Activated CD8-positive, alpha-beta T cell treated with anti-CD3 and anti-CD28 coated beads, Interleukin-2, amount 10 ng/mL, durations not matched to agents 7 days and 5 days (primary cell): ENCODE measurements around the gene P2RX1. TPM values are rescaled to one million over a fixed set of nuclear protein-coding genes. Genes with fewer than 3 reads are reported as not detected.

Experiments used
- ATAC-seq: fragments of 150-1000 bp; cut with Tn5 transposase; one replicate; pipeline ENCODE4 v1.10.0; 2021; ENCODE audit warnings: moderate library complexity
- CTCF ChIA-PET: fragments of 350-600 bp; sonication (Branson Sonifier 250); formaldehyde crosslinking; loops from one replicate; lab custom pipeline; 2021; ENCODE audit warnings: antibody characterized with exemption; lab: Charles Lee
- POLR2A ChIA-PET: fragments of 350-600 bp; sonication (Branson Sonifier 250); formaldehyde crosslinking; loops from one replicate; lab custom pipeline; 2021; ENCODE audit warnings: antibody characterized with exemption; lab: Charles Lee
- DNase-seq: peaks from one replicate; pipeline ENCODE4 v3.0.0-alpha.2; 2020
- H3K27ac Mint-ChIP-seq: one replicate; pipeline ENCODE4 v1.8.0; 2021; ENCODE audit warnings: mild to moderate bottlenecking, mixed read lengths
- H3K27me3 Mint-ChIP-seq: one replicate; pipeline ENCODE4 v1.8.0; 2021; ENCODE audit warnings: low read depth, mixed read lengths
- H3K36me3 Mint-ChIP-seq: one replicate; pipeline ENCODE4 v1.8.0; 2021; ENCODE audit warnings: low read depth, mixed read lengths
- H3K4me1 Mint-ChIP-seq: one replicate; pipeline ENCODE4 v1.8.0; 2021; ENCODE audit warnings: low read depth, mixed read lengths
- H3K4me3 Mint-ChIP-seq: one replicate; pipeline ENCODE4 v1.8.0; 2021; ENCODE audit warnings: mild to moderate bottlenecking, mixed read lengths
- H3K9me3 Mint-ChIP-seq: one replicate; pipeline ENCODE4 v1.8.0; 2022; ENCODE audit warnings: mixed read lengths; ENCODE audit not compliant: insufficient read depth
- total RNA-seq, 2 experiments: library from RNA; stranded (reverse); gene quantifications; one replicate each; pipeline ENCODE4 v1.2.3, GENCODE V29; 2021

The P2RX1 gene
- total RNA-seq, 2 experiments from 2014 or later, result 1.1 TPM

DNA sequence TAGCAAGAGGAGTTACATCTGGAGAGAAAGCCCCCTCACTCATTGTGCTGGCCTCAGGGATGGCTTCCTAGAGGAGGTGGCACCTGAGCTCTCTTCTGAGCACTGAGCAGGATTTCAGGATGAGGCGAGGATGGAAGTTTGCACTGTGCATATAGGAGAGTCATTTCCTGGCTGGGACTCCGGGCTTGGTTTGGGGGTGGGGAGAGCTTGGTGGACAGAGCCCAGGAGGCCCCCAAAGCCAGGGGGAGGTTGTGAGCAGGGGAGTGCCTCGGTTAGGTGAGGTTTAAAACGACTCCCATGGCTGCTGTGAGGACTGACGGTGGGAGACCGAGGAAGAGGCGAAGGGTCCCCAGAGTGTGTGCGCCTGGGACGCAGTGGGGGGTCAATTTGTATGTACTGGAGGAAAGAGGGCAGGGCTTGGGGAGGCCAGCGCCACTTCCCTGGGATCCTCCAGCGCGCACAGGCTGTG lies 24.6 kb downstream of the P2RX1 start:
- peak overlapping the region; percentile 79 for H3K4me3 Mint-ChIP-seq
- H3K4me1 Mint-ChIP-seq, result peaks cover 38% of the 10 kb centered on the region
- CTCF ChIA-PET, result no interaction called here
- H3K27me3 Mint-ChIP-seq, result peaks cover 2% of the 10 kb centered on the region
- POLR2A ChIA-PET, result no interaction called here
- ATAC-seq (no peak), DNase-seq (no peak)
- H3K9me3 Mint-ChIP-seq, result no peaks in the 10 kb centered on the region
- no peaks in the 10 kb centered on the region for H3K36me3 Mint-ChIP-seq
- H3K27ac Mint-ChIP-seq, result no peak overlapping the region

DNA sequence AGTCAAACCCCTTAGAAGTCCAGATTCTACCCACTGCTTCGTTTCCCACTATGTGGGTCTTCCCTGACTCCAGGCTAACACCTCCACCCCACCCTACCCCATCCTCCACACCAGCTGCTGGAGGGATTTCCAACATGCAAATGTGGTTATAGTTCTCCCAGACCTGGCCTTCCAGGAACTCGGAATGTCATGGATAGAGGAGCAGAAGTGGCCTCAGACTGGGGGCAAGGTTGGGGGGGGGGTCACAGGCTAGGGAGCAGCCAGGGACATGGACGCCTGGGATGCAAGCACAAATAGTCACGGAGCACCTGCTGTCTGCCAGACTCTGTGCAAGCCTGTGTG lies 25.4 kb downstream of the P2RX1 start:
- Mint-ChIP-seq H3K4me3 (no peak overlapping the region), H3K27ac (no peak overlapping the region), H3K9me3 (no peaks in the 10 kb centered on the region), H3K4me1 (peaks cover 47% of the 10 kb centered on the region), H3K36me3 (no peaks in the 10 kb centered on the region), H3K27me3 (peaks cover 2% of the 10 kb centered on the region)
- ChIA-PET CTCF (interaction anchor here (1.3 kb wide), 1 partner anchor 27 kb away, joined by 5 read pairs; no protein-coding TSS in a partner anchor), POLR2A (interaction anchor here (1.1 kb wide), 1 partner anchor 44 kb away, joined by 3 read pairs; the partner anchor contains the start of gene NCBP3)
- ATAC-seq (no peak), DNase-seq (no peak)

DNA sequence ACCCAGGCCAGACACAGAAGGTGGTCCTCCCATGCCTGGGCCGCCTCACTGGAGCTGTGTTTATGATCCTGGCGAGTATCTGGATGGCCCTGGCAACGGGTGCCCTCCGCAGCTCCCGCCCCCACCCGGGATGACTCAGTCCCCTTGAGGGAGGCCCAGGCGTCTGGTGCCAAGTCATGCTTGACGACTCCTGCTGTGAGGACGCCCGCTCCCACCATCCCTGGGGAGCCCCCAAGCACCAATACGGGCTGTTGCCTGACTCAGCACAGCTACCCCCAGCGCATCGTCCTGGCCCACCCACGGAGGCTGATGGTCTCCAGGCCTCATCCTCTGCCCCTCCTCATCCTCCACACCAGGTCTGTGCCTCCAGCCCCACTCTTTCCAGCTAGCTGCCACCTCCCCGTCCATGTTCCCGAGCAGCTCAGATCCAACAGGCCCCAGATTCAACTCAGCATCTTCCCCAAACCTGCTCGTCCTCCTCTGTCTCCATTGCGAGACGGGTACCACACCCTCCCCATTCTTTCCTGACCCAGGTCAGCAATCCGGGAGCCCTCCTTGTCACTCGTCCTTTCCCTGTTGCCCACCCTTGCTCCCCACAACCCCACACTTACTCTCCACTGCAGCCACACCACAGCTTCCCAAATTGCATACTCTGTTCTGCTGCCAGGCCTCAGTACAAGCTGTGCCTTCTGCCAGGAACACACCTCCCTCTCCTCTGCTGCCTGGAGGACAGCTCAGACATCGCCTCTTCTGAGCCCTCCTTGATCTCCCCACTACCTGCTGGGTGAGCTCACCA lies 26.0 kb downstream of the P2RX1 start:
- no peak for DNase-seq
- no peak overlapping the region for H3K27ac Mint-ChIP-seq
- peaks cover 47% of the 10 kb centered on the region for H3K4me1 Mint-ChIP-seq

DNA sequence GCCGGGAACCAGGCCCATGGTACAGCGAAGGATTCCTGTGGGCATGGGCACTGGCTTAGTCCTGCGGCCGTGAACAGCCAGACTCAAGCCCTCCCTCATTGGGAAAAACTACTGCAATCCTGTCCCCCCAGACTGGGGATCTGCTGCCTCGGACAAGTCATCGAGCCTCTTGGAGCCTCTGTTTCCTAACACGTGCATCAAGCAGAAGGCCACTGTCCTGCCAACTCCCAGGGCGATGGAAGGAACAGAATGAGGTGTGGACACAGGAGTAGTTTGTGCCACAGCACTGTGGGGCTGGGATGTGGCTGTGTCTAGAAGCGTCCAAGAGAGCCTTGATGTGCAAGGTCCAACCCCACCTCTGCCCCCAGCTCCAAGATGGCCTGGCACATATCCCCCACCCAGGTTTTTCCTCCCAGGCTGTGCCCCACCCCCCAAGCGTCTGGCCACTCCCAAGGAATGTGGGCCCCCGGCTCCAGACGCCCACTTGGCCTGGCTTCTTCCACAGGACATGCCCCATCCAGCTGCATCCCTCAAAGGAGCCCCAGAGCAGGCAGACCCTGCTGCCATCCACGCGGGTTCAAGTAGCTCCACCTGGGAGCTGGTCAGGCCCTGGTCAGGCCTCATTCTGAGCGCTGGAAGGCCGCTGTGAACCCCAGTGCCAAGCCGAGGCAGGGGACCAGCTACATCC lies 26.8 kb downstream of the P2RX1 start:
- ChIA-PET CTCF (interaction anchor here (1.3 kb wide), 1 partner anchor 26 kb away, joined by 5 read pairs; no protein-coding TSS in a partner anchor), POLR2A (interaction anchor here (1.1 kb wide), 1 partner anchor 43 kb away, joined by 3 read pairs; the partner anchor contains the start of gene NCBP3)
- H3K4me1 Mint-ChIP-seq, result peaks cover 45% of the 10 kb centered on the region
- no peaks in the 10 kb centered on the region for H3K9me3 Mint-ChIP-seq
- H3K27ac Mint-ChIP-seq, result no peak overlapping the region
- no peaks in the 10 kb centered on the region for H3K36me3 Mint-ChIP-seq
- no peak overlapping the region for H3K4me3 Mint-ChIP-seq
- H3K27me3 Mint-ChIP-seq, result peaks cover 2% of the 10 kb centered on the region
- DNase-seq (no peak), ATAC-seq (no peak)

More for the DNA sequence above, 26.0 kb downstream of the P2RX1 start:
- no peak for ATAC-seq
- POLR2A ChIA-PET, result interaction anchor here (1.1 kb wide), 1 partner anchor 44 kb away, joined by 3 read pairs; the partner anchor contains the start of gene NCBP3
- CTCF ChIA-PET, result interaction anchor here (1.3 kb wide), 1 partner anchor 27 kb away, joined by 5 read pairs; no protein-coding TSS in a partner anchor
- Mint-ChIP-seq H3K4me3 (no peak overlapping the region), H3K9me3 (no peaks in the 10 kb centered on the region), H3K27me3 (peaks cover 2% of the 10 kb centered on the region), H3K36me3 (no peaks in the 10 kb centered on the region)

DNA sequence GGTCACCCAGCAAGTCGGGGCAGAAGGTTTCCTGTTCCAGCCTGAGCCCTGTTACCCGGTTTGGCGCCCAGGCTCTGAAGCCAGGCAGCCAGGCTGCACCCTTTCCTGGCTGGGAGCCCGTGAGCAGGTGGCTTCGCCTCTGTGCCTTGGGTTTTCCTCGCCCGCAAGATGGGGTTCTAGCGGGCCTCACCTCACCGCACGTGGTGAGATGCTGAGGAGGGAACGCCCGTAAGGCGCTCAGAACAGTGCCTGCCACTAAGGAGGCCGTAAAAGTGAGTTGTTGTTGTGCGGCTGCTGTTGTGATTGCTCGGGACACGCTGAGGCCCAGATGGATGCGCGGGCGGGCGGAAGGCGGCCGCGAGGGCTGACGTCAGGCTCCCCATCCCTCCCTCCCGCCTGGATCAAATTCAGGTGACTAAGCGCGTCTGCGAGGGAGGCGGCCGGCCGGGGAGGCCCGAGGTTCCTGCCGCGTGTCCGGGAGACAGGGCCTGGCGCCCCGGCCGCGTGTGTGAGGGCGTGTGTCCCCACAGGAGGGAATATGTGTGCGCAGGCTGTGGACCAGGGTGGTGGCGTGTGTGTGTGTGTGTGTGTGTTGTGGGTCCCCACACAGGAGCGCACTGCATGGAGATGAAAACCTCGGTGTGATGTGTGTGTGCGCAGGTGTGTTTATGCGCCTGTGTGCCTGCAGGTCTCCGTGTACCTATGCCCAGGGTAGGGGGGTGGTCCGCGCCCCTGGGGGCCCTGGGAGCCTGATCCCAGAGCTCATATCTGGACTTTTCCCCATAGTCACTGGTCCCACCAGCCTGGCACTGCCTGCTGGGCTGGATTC lies 27.7 kb downstream of the P2RX1 start:
- Mint-ChIP-seq H3K4me3 (no peak overlapping the region), H3K36me3 (no peaks in the 10 kb centered on the region), H3K9me3 (no peaks in the 10 kb centered on the region), H3K4me1 (peaks cover 38% of the 10 kb centered on the region), H3K27me3 (peaks cover 2% of the 10 kb centered on the region), H3K27ac (peak overlapping the region; percentile 39)
- no peak for DNase-seq
- ChIA-PET POLR2A (no interaction called here), CTCF (no interaction called here)
- no peak for ATAC-seq

DNA sequence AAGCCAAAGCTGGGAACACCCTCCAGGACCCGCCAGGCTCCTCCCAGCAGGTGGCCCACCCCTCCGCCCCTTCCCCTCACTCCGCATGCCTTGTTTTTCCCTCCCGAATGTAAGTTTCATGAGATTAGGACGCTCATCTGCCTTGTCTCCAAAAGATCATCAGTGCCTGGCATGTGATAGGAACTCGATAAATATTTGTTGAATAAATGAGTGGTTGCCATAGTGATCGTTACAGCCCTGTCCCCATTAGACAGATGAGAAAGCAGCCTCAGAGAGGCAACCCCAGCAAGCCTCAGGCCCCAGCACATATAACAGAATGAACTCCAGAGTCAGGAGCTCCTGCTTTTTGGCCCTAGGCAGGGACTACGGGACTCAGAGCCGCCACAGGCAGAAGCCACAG lies 28.5 kb downstream of the P2RX1 start:
- Mint-ChIP-seq H3K36me3 (peaks cover 2% of the 10 kb centered on the region), H3K9me3 (no peaks in the 10 kb centered on the region), H3K27me3 (peaks cover 2% of the 10 kb centered on the region), H3K4me1 (peaks cover 39% of the 10 kb centered on the region), H3K4me3 (no peak overlapping the region), H3K27ac (peak overlapping the region; percentile 48)
- ChIA-PET POLR2A (no interaction called here), CTCF (no interaction called here)
- DNase-seq (no peak), ATAC-seq (no peak)

DNA sequence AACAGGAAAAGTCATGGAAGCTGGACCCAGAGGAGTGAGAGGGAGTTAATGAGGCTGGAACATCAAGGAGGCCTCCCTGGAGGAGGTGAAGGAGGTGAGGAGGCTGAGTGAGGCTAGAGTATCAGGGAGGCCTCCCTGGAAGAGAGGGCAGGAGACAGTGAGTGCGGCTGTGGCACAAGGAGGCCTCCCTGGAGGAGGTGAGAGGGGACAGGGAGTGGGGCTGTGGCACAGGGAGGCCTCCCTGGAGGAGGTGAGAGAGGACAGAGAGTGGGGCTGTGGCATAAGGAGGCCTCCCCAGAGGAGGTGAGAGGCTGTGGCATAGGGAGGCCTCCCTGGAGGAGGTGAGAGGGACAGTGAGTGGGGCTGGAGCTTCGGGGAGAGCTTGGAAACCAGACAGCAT lies 28.9 kb downstream of the P2RX1 start:
- DNase-seq (no peak), ATAC-seq (no peak)
- Mint-ChIP-seq H3K9me3 (no peaks in the 10 kb centered on the region), H3K4me3 (peak overlapping the region; percentile 53), H3K27me3 (peaks cover 2% of the 10 kb centered on the region), H3K4me1 (peaks cover 43% of the 10 kb centered on the region), H3K27ac (peak overlapping the region; percentile 89), H3K36me3 (peaks cover 2% of the 10 kb centered on the region)
- POLR2A ChIA-PET, result no interaction called here
- CTCF ChIA-PET, result no interaction called here

DNA sequence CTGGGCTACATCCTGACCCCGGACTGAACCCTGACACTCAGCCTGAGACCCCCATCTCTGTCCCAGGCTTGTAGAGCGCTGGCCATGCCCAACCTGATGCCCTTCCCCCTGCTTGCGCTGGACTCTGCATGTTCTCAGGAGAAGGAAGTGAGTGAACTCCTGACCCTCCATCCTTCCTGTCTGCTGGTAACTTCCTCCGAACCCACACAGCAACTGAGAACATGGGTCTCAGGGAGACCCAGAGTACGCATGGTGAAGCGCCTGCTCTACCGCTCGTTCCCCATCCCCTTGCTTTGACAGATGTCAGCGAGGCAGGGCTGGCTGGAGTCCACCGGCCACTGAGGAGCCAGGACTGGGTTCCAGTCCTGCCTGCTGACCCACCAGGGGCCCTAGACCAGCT lies 29.5 kb downstream of the P2RX1 start:
- peak overlapping the region; percentile 53 for H3K4me3 Mint-ChIP-seq
- no peaks in the 10 kb centered on the region for H3K9me3 Mint-ChIP-seq
- H3K4me1 Mint-ChIP-seq, result peaks cover 39% of the 10 kb centered on the region
- CTCF ChIA-PET, result no interaction called here
- peaks cover 2% of the 10 kb centered on the region for H3K27me3 Mint-ChIP-seq
- ATAC-seq, result peak; percentile 56
- DNase-seq, result peak; percentile 44
- peak overlapping the region; percentile 89 for H3K27ac Mint-ChIP-seq
- POLR2A ChIA-PET, result no interaction called here
- H3K36me3 Mint-ChIP-seq, result peaks cover 2% of the 10 kb centered on the region

DNA sequence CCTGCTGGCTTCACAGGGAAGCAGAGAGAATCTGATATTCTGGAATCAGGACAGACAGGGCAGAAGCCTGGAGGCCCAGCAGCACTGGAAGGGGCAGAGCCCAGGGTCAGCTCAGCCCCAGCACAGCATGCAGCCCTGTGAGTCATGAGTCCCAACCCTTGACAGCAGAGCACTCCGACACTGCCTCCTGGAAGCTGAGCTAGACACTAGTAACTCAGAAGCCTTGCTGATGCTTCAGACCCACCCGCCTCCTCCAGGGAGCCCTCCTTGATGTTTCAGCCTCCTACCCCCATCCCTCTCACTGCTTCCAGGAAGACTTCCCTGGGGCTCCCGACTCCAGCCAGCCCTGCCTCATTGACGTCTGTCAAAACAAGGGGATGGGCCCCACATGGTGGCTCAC lies 30.3 kb downstream of the P2RX1 start:
- Mint-ChIP-seq H3K27me3 (no peaks in the 10 kb centered on the region), H3K4me3 (no peak overlapping the region), H3K9me3 (no peaks in the 10 kb centered on the region), H3K27ac (peak overlapping the region; percentile 89), H3K36me3 (peaks cover 2% of the 10 kb centered on the region), H3K4me1 (peaks cover 32% of the 10 kb centered on the region)
- ChIA-PET POLR2A (no interaction called here), CTCF (no interaction called here)
- DNase-seq, result no peak
- ATAC-seq, result no peak

DNA sequence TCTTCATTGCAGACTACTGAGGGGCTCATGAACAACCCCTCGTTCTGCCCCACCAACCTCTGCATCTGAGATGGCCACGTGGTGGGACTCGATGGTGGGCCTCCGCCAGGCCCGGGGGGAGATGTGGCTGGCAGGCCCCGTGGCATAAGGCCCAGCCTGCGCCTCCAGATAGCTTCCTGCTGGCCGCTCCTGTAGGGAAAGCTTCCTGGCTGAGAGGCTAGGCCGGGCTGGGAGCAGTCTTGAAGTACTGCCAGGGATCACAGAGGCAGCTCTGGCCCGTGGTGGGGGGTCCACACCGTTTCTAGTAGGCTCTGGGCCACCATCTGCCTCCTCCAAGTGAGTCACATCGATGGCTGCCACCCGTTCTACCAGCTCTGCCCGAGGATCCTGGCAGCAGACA lies 31.0 kb downstream of the P2RX1 start:
- POLR2A ChIA-PET, result interaction anchor here (1.1 kb wide), 1 partner anchor 9 kb away, joined by 3 read pairs; no protein-coding TSS in a partner anchor
- Mint-ChIP-seq H3K27ac (peak overlapping the region; percentile 37), H3K9me3 (no peaks in the 10 kb centered on the region), H3K36me3 (peaks cover 2% of the 10 kb centered on the region), H3K4me3 (no peak overlapping the region), H3K4me1 (peaks cover 31% of the 10 kb centered on the region), H3K27me3 (no peaks in the 10 kb centered on the region)
- CTCF ChIA-PET, result no interaction called here
- DNase-seq, result no peak
- ATAC-seq, result no peak

DNA sequence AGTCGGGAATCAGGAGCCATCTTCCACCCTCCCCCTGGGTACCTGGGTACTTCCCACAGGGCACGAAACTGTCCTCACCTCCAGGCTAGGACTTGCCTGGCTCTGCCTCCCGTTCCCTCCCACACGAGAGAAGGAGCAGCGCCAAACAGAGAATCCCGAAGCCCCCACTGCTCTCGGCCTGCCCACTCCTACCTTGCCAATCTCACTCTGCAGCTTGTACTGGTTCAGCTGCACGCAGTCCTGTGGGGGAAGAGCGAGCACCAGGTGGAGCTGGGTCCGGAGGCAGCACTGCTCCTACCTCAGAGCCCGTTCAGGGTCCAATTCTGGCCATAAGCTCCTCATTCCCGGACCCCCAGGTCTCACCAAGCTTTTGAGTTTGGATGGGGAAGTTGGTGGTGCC lies 32.1 kb downstream of the P2RX1 start:
- POLR2A ChIA-PET, result interaction anchor here (0.6 to 1.1 kb wide), 2 partner anchors 9 to 10 kb away, joined by 3 to 4 read pairs; no protein-coding TSS in a partner anchor
- H3K4me1 Mint-ChIP-seq, result peaks cover 29% of the 10 kb centered on the region
- CTCF ChIA-PET, result no interaction called here
- H3K36me3 Mint-ChIP-seq, result peaks cover 2% of the 10 kb centered on the region
- no peaks in the 10 kb centered on the region for H3K9me3 Mint-ChIP-seq
- ATAC-seq, result no peak
- H3K27me3 Mint-ChIP-seq, result no peaks in the 10 kb centered on the region
- no peak overlapping the region for H3K27ac Mint-ChIP-seq
- no peak overlapping the region for H3K4me3 Mint-ChIP-seq
- DNase-seq, result no peak
